Panc1 (cell line): Measurements from ENCODE around the gene ODF4. TPM values are rescaled to one million over a fixed set of nuclear protein-coding genes. Genes with fewer than 3 reads are reported as not detected.
A peak's percentile ranks its signal among the peaks of the same experiment; 100 is the strongest.

Source experiments
- ATAC-seq: fragments of 200-7000 bp; cut with Tn5 transposase; 2 replicates; pipeline ENCODE4 v1.9.1; 2020; ENCODE audit warnings: mild to moderate bottlenecking, moderate library complexity
- BruUV-seq: library from RNA; stranded (reverse); fragments of 400-500 nt; replicated peaks from 2 replicates; lab custom pipeline; 2021; lab: Mats Ljungman, UMichigan
- CTCF ChIA-PET: fragments of 300-600 bp; sonication (Branson Sonifier 250); formaldehyde crosslinking; loops from one replicate; lab custom pipeline; 2022; ENCODE audit warnings: antibody characterized with exemption; lab: Charles Lee
- POLR2A ChIA-PET: fragments of 300-600 bp; sonication (Branson Sonifier 250); formaldehyde crosslinking; loops from one replicate; lab custom pipeline; 2022; ENCODE audit warnings: antibody characterized with exemption; lab: Charles Lee
- DNase-seq: peaks from one replicate; pipeline ENCODE4 v3.0.0-alpha.2; 2010; ENCODE audit warnings: low read depth, low spot score
- H3K27ac ChIP-seq: 2 replicates; pipeline ENCODE4 v1.5.1; 2011; ENCODE audit warnings: mild to moderate bottlenecking, low read length, inconsistent platforms
- H3K27me3 ChIP-seq: fragments of 200-500 bp; sonication (Bioruptor generic); 2 replicates; pipeline ENCODE4 v1.6.0; 2014; ENCODE audit warnings: low read length, inconsistent platforms; ENCODE audit not compliant: control insufficient read depth, insufficient read depth
- H3K36me3 ChIP-seq: fragments of 200-500 bp; sonication (Bioruptor generic); 2 replicates; pipeline ENCODE4 v1.5.1; 2014; ENCODE audit warnings: inconsistent platforms, mild to moderate bottlenecking, low read length, moderate library complexity; ENCODE audit not compliant: control insufficient read depth, insufficient read depth
- H3K4me1 ChIP-seq: 2 replicates; pipeline ENCODE4 v1.5.1; 2011; ENCODE audit warnings: inconsistent platforms, mild to moderate bottlenecking, low read length, moderate library complexity; ENCODE audit not compliant: control insufficient read depth, insufficient read depth
- H3K4me3 ChIP-seq, 2 experiments: 2 replicates each; pipeline ENCODE4 v1.5.1; 2011 to 2012; ENCODE audit warnings: low read depth in 2 of 2, low read length in 2 of 2, mild to moderate bottlenecking in 2 of 2, inconsistent platforms in 1 of 2, moderate library complexity in 1 of 2
- H3K9me3 ChIP-seq: fragments of 200-500 bp; sonication (Bioruptor generic); 2 replicates; pipeline ENCODE4 v1.5.1; 2014; ENCODE audit warnings: low read depth, mild to moderate bottlenecking, inconsistent platforms, low read length, moderate library complexity; ENCODE audit not compliant: control insufficient read depth, insufficient read depth
- CTCF ChIP-seq: fragments of 450-650 bp; IDR thresholded peaks from 2 replicates; pipeline ENCODE4 v1.5.1; 2017; ENCODE audit warnings: mild to moderate bottlenecking
- POLR2AphosphoS5 ChIP-seq: IDR thresholded peaks from 2 replicates; pipeline ENCODE4 v1.6.1; 2012; ENCODE audit warnings: mild to moderate bottlenecking, low read depth, low read length, moderate library complexity
- REST ChIP-seq, 2 experiments: IDR thresholded peaks; 2 replicates each; pipeline ENCODE4 v1.6.1; 2011 to 2012; ENCODE audit warnings: low read depth in 2 of 2, control low read depth in 1 of 2, low read length in 1 of 2, mild to moderate bottlenecking in 1 of 2, moderate library complexity in 1 of 2; ENCODE audit not compliant: insufficient read depth in 1 of 2
- SIN3A ChIP-seq: IDR thresholded peaks from 2 replicates; pipeline ENCODE4 v1.6.1; 2012; ENCODE audit warnings: low read depth, mild to moderate bottlenecking, low read length, moderate library complexity, borderline replicate concordance; ENCODE audit not compliant: insufficient read depth
- TCF7L2 ChIP-seq: IDR thresholded peaks from 2 replicates; pipeline ENCODE4 v1.6.1; 2011; ENCODE audit warnings: mild to moderate bottlenecking, low read depth, low read length, inconsistent platforms
- in situ Hi-C: cut with HindIII; loops from 2 replicates; pipeline ENCODE4 v1.10.0; 2016; ENCODE audit warnings: low sequenced_read_pairs, low pct_unique_long_range_greater_than_20kb
- intact Hi-C: fragments of 100-400 bp; cut with micrococcal nuclease; formaldehyde crosslinking; loops from one replicate; pipeline ENCODE4 v1.10.0; 2022; ENCODE audit not compliant: unreplicated experiment
- total RNA-seq: library from RNA; stranded (reverse); gene quantifications from one replicate; pipeline ENCODE4 v1.2.1, GENCODE V29; 2021; ENCODE audit not compliant: unreplicated experiment

Gene ODF4
- total RNA-seq, 1 experiment from 2014 or later = not detected

GRCh38 chr17:8386841-8387240 is 47.2 kb downstream of the ODF4 start:
- H3K4me3 ChIP-seq = no peak overlapping the region
- in situ Hi-C loops (no loop called here), intact Hi-C loops (no loop called here)
- no peak for TF ChIP-seq CTCF
- TF ChIP-seq POLR2AphosphoS5 = no peak
- no peak for TF ChIP-seq REST (IDR thresholded peaks at IDR 0.05; ENCODE audit: insufficient read depth in 1 of 2, low read depth in 2 of 2, low read length in 1 of 2)
- TF ChIP-seq TCF7L2 = no peak
- no peak for TF ChIP-seq SIN3A
- no TSS peak for BruUV-seq
- no peak overlapping the region for H3K27ac ChIP-seq
- CTCF ChIA-PET = no interaction called here
- POLR2A ChIA-PET = interaction anchor here (0.7 kb wide), 1 partner anchor 355 kb away, joined by 3 read pairs; no protein-coding TSS in a partner anchor
- DNase-seq (no peak), ATAC-seq (no peak)
- H3K27me3 ChIP-seq = no peaks in the 10 kb centered on the region
- no peaks in the 10 kb centered on the region for H3K9me3 ChIP-seq
- peaks cover 8% of the 10 kb centered on the region for H3K4me1 ChIP-seq
- peaks cover 7% of the 10 kb centered on the region; the same call in 1 of the 2 replicates for H3K36me3 ChIP-seq

DNA sequence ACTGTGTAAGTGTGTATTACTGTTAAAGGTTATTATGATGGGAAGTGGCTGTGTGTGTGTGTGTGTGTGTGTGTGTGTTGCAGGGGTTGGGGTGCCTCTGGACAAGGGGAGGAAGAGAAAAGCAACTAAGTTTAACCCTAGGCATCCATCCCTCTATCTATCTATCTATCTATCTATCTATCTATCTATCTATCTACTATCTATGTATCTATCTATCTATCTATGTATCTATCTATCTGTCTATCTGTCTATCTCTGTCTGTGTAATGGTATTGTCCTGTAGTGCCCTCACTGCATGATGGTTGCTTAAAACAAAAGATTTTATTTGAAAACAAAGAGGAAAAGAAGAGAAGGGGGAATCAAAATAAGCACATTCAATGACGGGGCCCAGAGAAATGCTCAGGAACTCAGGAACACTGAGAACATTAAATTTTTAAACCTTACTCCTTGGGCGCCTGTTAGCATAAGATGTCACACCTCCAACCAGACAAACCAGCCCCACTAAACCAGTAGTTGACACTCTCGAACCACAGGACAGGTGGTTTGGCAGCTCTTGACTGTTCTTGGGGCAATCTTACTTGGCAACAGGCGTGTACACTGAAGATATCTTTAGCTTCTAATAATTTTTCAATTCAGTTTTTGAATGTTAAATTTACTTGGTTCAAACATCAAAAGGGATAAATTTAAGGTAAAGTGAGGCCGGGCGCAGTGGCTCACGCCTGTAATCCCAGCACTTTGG is 48.4 kb downstream of the ODF4 start:
- H3K36me3 ChIP-seq = no peaks in the 10 kb centered on the region
- TF ChIP-seq POLR2AphosphoS5 = no peak
- TF ChIP-seq SIN3A = no peak
- TF ChIP-seq REST (IDR thresholded peaks at IDR 0.05; ENCODE audit: insufficient read depth in 1 of 2, low read depth in 2 of 2, low read length in 1 of 2) = no peak
- no peak for TF ChIP-seq CTCF
- TF ChIP-seq TCF7L2 = no peak
- DNase-seq = no peak
- in situ Hi-C loops = no loop called here
- ATAC-seq = no peak
- ChIA-PET CTCF (no interaction called here), POLR2A (no interaction called here)
- H3K4me1 ChIP-seq = peaks cover 8% of the 10 kb centered on the region
- BruUV-seq = TSS peak; percentile 40
- H3K27me3 ChIP-seq = no peaks in the 10 kb centered on the region
- H3K9me3 ChIP-seq = no peaks in the 10 kb centered on the region
- no peak overlapping the region for H3K4me3 ChIP-seq
- H3K27ac ChIP-seq = no peak overlapping the region
- intact Hi-C loops = no loop called here
